ENCODE results near the gene ESYT3.
"Not testable (repeated sequence)": the region's sequence is repeated elsewhere in the genome, so short reads cannot be mapped to it uniquely, and the experiment has no call there.

The ESYT3 gene

DNA sequence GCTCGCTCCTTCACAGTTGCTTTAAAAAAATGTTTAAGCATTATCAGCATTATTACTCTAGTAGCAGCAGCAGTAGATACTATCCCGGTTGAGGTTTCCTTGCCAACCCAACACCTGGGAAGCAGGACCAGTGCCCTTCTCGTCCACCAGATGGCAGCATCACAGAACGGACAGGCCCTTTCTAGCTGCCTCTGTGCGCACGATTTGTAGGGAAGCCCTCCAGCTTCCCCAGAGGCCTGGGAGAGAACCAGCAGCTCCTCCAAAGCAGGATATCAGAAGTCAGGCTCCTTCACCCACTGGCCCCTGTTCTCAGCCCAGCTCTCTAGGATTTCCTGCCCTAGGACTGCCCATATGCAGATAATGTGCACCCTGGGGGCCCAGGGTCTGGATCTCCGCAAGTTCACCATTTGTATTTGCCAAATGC is 16.8 kb upstream of the ESYT3 start:
- peak; percentile 79 for DNase-seq (ENCODE audit: low read depth)
- H3K4me3 ChIP-seq (ENCODE audit: low read depth, low read length): no peak overlapping the region
- TF ChIP-seq, protein P1, sequence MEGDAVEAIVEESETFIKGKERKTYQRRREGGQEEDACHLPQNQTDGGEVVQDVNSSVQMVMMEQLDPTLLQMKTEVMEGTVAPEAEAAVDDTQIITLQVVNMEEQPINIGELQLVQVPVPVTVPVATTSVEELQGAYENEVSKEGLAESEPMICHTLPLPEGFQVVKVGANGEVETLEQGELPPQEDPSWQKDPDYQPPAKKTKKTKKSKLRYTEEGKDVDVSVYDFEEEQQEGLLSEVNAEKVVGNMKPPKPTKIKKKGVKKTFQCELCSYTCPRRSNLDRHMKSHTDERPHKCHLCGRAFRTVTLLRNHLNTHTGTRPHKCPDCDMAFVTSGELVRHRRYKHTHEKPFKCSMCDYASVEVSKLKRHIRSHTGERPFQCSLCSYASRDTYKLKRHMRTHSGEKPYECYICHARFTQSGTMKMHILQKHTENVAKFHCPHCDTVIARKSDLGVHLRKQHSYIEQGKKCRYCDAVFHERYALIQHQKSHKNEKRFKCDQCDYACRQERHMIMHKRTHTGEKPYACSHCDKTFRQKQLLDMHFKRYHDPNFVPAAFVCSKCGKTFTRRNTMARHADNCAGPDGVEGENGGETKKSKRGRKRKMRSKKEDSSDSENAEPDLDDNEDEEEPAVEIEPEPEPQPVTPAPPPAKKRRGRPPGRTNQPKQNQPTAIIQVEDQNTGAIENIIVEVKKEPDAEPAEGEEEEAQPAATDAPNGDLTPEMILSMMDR (IDR thresholded peaks at IDR 0.05; ENCODE audit: low read depth, low read length): peak; percentile 93
- TF ChIP-seq MYC (IDR thresholded peaks at IDR 0.05; ENCODE audit: low read depth, low read length): no peak

DNA sequence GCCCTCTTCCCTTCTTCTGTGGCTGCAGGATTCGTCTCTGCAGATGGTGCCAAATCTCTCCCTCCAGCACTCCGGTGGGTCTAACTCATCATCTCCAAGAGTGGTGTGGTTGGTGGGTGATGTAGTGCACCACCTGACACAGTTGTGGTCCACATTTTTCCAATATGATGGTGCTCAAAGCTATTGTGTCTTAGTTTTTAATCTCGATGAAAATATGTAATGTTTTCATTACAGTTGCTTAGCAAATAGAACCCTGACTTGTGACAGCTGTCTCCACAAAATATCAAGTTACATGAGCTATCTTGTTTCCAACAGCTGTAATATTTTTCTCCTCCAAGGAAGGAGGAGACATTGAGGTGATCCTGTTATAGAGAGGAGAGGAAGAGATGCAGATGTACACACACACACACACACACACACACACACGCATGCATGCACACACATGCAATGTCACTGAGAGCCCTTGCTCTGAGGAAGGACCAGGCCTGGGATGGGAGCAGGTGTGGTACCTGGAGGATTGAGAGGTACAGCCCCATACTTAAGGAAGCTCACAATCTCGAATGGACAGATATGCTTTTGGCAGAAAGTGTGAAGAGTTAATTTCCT is 15.7 kb upstream of the ESYT3 start:
- TF ChIP-seq, protein P1 (IDR thresholded peaks at IDR 0.05; ENCODE audit: low read depth, low read length): no peak
- TF ChIP-seq, protein P2, sequence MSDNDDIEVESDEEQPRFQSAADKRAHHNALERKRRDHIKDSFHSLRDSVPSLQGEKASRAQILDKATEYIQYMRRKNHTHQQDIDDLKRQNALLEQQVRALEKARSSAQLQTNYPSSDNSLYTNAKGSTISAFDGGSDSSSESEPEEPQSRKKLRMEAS (IDR thresholded peaks at IDR 0.05; ENCODE audit: low read depth, low read length): no peak
- H3K4me3 ChIP-seq (ENCODE audit: low read depth, low read length): no peak overlapping the region
- DNase-seq (ENCODE audit: low read depth): no peak

- H3K4me3 ChIP-seq (ENCODE audit: low read depth, low read length): no peak overlapping the region
- TF ChIP-seq, protein P1 (IDR thresholded peaks at IDR 0.05; ENCODE audit: low read depth, low read length): no peak
- TF ChIP-seq MYC (IDR thresholded peaks at IDR 0.05; ENCODE audit: low read depth, low read length): no peak
- no peak for DNase-seq (ENCODE audit: low read depth)
These were observed 11.1 kb upstream of the ESYT3 start for GRCh38 chr3:138423316-138423715.

- no peak overlapping the region for H3K4me3 ChIP-seq (ENCODE audit: low read depth, low read length)
- DNase-seq (ENCODE audit: low read depth): no peak
- TF ChIP-seq, protein P1 (IDR thresholded peaks at IDR 0.05; ENCODE audit: low read depth, low read length): no peak
These were observed 10.1 kb upstream of the ESYT3 start for GRCh38 chr3:138424323-138424722.

GRCh38 chr3:138426211-138426610 is 8.2 kb upstream of the ESYT3 start:
- no peak overlapping the region for H3K4me3 ChIP-seq (ENCODE audit: low read depth, low read length)
- peak; percentile 36 for DNase-seq (ENCODE audit: low read depth)
- TF ChIP-seq, protein P2 (IDR thresholded peaks at IDR 0.05; ENCODE audit: low read depth, low read length): no peak
- TF ChIP-seq, protein P1 (IDR thresholded peaks at IDR 0.05; ENCODE audit: low read depth, low read length): peak; percentile 41

DNA sequence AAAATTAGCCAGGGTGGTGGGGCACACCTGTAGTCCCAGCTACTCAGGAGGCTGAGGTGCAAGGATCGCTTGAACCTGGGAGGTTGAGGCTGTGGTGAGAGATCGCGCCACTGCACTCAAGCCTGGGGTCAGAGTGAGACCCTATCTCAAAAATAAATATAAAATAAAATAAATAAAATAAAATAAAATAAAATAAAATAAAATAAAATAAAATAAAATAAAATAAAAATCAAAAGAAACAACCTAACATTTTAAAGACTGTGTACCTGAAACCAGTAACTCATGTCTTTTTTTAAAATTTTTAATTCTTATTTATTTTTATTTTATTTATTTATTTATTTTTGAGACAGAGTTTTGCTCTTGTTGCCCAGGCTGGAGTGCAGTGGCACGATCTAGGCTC is 7.7 kb upstream of the ESYT3 start:
- not testable (repeated sequence) for H3K4me3 ChIP-seq (ENCODE audit: low read depth, low read length)

DNA sequence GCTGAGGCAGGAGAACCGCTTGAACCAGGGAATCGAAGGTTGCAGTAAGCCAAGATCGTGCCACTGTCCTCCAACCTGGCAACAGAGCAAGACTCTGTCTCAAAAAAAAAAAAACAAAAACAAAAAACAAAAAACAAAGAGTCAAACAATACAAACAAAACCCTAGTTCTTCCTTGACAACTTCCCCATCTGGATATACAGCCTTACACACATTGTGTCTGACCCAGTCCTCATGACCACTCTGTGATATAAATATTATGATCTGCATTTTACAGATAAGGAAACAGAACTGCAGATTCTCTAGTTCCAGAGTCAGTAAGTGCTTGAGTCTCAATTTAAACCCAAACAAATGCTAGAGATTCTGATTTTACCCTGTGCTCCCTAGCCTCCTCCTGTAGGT is 4.8 kb upstream of the ESYT3 start:
- no peak for DNase-seq (ENCODE audit: low read depth)
- no peak overlapping the region for H3K4me3 ChIP-seq (ENCODE audit: low read depth, low read length)
- TF ChIP-seq, protein P2 (IDR thresholded peaks at IDR 0.05; ENCODE audit: low read depth, low read length): no peak
- TF ChIP-seq MYC (IDR thresholded peaks at IDR 0.05; ENCODE audit: low read depth, low read length) (no peak), POLR2A (IDR thresholded peaks at IDR 0.05; ENCODE audit: extremely low read depth, insufficient read length) (no peak)
- TF ChIP-seq, protein P1 (IDR thresholded peaks at IDR 0.05; ENCODE audit: low read depth, low read length): no peak

More for the DNA sequence above, 7.7 kb upstream of the ESYT3 start:
- DNase-seq (ENCODE audit: low read depth): not testable (repeated sequence)
